SH-SY5Y (cell line): ENCODE data around the gene ARL6IP4.

Source experiments
- GATA2 ChIP-seq: IDR thresholded peaks from 2 replicates; pipeline ENCODE4 v1.6.1; 2011; ENCODE audit warnings: mild to moderate bottlenecking, low read depth, low read length
- GATA3 ChIP-seq: IDR thresholded peaks from 2 replicates; pipeline ENCODE4 v1.6.1; 2011; ENCODE audit warnings: low read depth, mild to moderate bottlenecking, low read length, moderate library complexity

DNA sequence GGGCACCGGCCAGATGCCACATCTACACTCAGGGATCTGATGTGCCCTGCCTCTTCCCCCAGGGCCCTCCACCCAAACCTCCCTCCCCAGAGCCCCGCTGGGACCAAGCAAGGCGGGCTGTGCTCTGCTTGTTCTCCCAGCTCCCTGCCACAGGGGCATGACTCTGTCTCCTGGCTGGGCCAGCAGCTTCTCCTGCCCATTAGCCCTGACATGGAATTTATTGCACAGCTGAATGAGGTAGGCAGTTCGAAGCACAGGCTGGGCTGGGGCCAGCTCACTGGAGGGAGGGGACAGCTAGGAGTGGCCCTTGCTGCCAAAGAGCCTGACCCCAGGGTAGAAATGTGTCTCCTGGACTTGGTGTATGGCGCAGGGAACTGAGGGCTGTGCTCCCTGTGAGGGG lies 42.4 kb downstream of the ARL6IP4 start:
- no peak for TF ChIP-seq GATA2
- no peak for TF ChIP-seq GATA3
